ENCODE results near the gene HSD3B7.
"Not testable (repeated sequence)": the region's sequence is repeated elsewhere in the genome, so short reads cannot be mapped to it uniquely, and the experiment has no call there.

HSD3B7 gene

DNA sequence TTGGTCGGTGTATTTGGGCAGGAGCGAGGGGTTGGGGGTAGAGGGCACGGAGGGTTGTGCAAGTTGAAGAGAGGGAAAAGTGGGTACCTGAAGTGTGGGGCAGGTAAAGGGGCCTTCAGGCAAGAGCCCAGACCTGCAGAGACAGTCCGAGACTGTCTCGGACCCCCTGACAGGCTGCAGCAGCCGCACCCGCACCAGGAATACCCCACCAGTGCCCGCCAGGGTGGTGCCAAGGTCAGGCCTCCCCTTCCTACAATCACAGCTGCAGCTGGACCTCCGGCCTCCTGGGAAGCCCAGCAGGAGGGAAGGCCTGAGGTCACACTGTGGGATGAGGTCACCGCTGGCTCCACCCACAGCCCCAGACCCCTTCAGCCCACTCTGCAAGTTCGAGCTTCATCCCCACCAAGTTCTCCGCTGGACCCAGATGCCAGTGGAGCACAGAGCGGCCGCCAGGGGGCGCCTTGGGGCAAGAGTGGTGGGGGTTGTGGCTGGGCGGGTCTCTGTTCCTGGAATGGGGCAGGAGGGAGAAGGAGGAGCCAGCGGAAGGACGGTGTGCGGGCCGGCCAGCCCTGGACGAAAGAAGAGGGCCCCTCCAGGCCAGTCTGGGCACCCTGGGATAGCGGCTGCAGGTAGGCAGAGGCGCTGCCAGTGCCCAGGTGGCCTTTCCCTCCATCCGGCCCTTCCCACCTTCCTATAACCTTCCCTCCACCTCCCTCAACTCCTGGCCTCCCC, at the start of gene HSD3B7:
HSD3B7 (plus strand) TSS at position 539 of the 732 bp plus-strand sequence. CDS start 452 bp downstream, outside the sequence.
- peak; percentile 68 to 83 for DNase-seq

DNA sequence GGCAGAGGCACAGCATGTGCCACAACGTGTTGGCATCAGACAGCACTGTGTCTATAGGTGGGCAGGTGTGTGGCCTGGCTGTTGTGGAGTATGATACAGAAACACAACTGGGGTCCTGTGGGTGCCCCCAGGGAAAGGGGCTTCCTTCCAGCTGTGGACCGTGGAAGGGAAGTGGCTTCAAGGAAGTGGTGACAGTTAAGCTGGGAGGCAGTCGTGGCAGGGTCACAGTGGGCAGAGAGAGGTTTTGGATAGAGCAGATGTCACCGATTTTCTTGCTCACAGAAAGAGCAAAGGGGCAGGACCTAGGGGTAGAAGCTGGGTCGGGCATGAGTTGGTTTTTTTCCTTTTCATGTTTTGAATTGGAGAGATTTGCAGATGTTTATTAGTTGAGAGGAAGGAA, 47.3 kb upstream of the HSD3B7 start:
- DNase-seq = no peak

DNA sequence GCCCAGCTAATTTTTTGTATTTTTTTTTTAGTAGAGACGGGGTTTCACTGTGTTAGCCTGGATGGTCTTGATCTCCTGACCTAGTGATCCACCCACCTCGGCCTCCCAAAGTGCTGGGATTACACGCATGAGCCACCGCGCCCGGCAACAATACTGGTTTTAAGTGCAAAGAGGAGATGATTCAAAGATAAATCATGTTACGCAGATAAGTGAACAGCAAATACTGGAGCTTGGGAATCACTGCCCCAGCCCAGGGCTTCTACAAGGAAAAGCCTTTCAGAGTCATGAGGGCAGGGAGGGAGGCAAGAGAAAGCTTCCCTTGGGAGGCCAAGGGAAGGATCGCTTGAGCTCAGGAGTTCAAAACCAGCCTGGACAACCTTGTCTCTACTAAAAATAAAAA, 45.4 kb upstream of the HSD3B7 start:
- DNase-seq = not testable (repeated sequence)

DNA sequence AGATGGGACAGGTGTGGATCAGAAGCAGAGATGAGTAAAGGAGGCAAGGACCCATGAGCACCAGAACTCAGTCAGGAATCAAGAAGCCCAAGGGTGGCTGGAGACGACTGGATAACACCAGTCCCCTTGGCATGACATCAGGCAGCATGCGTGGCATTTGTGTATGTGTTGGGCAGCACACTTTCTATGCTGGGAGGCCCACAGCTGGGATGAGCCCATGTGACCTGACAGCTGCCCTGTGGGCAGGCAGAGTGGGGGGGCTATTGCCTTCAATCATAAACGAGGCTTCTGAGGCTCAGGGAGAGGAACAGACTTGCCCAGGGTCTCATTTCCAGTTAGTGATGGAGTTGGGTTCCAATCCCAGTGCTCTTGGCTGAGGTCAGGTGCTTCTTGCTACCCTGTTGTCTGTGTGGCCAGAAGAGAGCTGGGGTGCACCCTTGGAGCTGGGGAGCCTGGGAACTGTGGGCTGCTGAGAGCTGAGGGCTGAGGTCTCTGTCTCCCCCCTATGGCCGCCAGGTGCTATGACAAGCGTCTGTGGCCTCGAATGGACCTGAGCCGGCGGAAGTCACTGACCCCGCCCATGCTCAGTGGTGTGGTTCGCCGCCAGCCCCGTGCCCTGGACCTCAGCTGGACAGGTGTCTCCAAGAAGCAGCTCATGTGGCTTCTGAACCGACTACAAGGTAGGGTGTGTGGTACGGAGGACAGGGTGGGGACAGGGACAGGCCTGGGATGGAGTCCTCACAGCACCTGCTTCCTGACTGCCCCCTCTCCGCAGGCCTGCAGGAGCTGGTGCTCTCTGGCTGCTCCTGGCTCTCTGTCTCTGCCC, 43.2 kb upstream of the HSD3B7 start:
- DNase-seq = peak; percentile 52 to 63

DNA sequence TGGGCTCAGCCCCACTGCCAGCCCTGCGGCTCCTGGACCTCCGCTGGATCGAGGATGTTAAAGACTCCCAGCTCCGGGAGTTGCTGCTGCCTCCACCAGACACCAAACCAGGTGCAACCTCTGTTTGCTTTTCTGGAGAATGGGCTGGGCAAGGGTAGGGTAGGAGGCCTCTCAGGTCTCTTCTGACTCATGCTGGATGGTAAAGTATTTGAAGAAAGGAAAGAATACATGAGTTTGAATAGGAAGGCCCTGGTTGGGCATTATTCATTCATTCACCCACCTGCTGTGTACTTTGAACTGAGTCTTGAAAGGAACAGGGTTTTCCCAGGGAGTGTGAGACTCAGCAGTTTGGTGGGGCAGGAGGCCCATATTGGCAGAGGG, 42.6 kb upstream of the HSD3B7 start:
- no peak for DNase-seq

DNA sequence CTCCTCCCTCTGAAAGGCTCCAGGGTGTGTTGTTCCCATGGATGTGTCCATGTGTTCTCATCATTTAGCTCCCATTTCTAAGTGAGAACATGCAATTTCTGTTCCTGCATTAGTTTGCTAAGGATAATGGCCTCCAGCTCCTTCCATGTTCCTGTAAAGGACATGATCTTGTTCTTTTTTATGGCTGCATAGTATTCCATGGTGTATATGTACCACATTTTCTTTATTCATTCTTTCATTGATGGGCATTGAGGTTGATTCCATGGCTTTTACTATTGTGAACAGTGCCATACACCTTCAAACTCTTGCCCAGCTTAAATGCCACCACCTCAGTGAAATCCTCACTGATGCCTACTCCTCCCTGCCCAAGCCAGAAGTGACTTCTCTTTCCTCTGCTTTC, 40.7 kb upstream of the HSD3B7 start:
- no peak for DNase-seq

DNA sequence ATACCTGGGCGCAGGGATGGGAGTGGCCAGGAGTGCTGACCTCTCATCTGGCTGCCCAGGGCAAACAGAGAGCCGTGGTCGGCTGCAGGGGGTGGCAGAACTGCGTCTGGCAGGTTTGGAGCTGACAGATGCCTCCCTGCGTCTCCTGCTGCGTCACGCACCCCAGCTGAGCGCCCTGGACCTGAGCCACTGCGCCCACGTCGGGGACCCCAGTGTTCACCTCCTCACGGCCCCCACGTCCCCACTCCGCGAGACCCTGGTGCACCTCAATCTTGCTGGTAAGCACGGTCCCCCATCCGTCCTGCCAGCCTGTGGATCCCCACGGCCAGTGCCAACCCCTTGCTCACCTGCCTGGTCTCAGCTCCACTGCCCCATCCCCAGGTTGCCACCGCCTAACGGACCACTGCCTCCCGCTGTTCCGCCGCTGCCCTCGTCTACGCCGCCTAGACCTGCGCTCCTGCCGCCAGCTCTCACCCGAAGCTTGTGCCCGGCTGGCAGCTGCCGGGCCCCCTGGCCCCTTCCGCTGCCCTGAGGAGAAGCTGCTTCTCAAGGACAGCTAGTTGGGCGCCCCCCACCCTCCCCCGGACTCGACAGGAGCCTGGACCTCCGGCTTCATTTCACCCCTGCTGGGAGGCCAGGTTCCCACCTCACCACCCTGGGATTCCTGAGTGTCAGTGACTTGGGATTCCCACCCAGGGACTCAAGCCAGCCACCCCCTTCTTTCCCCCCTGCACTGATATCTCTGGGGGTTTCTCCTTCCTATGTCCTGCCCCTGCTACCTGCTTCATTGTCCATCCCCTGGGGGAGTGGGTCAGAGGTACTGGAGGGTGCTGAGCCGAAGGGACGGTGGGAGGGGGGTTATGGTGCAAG, 38.1 kb upstream of the HSD3B7 start:
- no peak for DNase-seq

DNA sequence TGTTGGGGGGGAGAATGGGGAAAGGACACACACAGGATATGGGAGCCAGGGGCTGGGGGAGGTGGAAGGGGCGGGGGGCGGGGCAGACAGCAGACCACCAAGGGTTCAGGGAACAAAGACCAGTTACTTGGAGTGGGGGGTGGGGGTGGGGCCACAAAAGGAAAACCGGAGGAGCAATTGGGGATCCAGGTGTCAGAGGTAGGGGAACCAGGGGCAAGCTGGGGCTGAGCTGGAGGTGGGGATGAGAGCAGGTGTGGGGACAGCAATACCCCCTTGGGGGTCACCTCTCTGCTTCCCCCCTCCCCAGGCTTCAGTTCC, 37.5 kb upstream of the HSD3B7 start:
- DNase-seq = no peak

DNA sequence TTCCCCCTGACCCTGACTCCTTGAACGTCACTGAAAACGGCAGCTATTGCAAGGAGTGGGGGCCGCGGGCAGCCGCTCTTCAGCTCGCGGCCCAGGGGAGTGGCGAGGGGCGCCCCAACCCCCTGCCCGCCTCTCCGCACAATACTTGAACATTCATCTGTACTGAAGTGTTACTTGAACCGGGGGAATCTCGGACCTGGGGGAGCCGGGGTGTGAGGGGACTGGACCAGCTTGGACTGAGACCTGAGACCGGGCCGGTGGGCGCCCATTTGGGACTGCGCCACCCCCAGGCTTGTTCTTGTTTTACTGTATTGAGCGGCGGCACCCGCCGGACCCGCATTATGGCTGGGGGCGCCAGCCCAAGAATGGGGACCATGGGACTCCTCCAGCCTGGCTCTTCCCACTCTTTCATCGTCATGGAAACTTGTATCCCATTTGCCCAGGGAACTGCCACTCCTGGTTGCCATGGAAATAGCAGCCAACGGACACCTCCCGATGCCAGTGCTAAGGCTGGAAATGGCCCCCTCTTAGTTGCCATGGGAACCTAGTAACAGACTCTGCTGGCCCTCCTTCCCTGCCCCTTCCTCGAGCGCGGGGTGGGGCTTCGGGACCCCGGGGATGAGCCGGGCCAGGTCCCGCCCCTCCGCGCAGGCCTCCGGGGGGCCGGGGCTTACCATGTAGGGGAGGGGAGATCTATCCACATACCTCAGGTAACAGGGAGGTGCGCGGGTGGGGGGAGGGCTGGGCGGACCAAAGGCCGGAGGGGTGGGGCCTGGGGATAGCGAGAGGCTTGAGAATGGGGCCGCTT, 36.9 kb upstream of the HSD3B7 start:
- DNase-seq = peak; percentile 88 to 94

DNA sequence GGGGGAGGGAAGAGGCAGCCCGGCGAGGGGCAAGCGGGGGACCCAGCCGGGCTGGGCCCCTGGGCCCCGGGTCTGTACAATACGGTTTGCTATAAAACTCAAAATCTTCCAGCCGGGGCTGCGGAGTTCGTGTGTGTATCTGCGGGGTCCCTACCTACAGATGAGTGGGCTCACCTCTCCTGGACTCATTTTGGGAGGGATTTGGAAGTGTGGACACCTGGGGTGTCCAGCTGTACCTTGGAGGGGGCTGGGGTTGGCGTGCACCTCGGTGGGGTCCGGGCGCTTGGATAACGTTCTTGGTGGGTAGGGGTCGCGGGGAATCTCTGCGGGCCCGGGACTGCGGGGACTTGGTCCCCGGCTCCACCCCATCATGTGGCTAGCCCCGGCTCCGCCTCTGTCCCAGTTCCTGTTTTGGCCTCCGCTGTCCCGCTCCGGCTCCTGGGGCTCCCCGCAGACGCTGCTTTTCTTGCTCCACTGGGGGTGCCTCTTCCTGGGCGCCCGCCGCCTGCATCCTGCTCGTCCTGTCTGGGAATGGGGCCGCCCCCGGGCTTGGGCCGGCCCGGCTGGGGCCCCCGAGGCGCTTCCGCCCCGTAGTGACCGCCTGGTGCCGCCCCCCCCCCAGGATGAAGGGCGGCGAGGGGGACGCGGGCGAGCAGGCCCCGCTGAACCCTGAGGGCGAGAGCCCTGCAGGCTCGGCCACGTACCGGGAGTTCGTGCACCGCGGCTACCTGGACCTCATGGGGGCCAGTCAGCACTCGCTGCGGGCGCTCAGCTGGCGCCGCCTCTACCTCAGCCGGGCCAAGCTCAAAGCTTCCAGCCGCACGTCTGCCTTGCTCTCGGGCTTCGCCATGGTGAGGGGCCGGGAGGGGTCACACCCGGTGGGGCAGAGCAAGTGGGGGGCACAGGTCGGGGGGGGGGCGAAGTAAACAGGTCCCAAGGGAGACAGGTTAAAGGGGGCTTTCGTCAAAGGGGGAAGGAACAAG, 36.0 kb upstream of the HSD3B7 start, which contains the start of gene ORAI3:
ORAI3 (plus strand) TSS at position 402 of the 983 bp plus-strand sequence; CDS start at position 624, 222 bp downstream.
- DNase-seq = peak in 1 of 2 experiments; percentile 44

DNA sequence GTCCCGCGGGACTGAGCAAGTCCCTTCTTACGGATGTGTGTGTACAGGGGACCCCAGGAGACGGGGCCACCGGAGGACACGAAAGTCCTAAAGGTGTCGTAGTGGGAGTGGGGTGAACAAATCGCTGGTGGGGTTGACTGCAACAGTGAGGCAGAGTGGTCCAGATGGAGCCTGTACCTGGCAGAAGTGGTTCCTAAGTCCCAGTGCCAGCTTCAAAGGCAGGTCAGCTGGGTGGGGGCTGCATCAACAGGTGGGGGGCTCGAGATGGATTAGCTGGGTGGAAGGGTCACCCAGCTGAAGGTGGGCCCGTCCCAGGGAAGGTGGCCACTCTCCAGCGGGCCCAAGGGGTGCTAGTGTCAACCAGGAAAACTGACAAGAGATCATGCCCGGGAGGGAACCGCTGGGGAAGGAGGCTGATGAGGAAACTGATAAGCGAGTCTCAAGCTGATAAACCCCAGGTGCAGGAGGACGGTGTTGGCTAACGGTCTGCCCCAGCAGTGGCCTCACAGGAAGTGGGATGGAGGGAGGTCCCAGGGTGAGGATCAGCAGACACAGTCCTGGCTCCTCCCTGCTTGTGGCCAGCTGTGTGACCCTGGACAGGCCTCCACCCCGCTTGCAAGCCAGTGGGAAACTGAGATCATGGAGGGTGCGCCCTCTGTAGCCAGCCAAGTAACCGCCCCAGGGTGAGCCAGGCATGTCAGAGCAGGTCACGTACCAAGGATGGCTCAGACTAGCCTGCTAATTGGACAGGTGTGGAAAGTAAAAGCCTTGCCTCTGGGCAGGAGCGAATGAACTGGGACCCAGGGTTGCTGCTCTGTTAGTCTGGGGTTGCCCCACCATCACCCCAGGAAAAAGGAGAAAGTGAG, 35.1 kb upstream of the HSD3B7 start:
- no peak for DNase-seq

DNA sequence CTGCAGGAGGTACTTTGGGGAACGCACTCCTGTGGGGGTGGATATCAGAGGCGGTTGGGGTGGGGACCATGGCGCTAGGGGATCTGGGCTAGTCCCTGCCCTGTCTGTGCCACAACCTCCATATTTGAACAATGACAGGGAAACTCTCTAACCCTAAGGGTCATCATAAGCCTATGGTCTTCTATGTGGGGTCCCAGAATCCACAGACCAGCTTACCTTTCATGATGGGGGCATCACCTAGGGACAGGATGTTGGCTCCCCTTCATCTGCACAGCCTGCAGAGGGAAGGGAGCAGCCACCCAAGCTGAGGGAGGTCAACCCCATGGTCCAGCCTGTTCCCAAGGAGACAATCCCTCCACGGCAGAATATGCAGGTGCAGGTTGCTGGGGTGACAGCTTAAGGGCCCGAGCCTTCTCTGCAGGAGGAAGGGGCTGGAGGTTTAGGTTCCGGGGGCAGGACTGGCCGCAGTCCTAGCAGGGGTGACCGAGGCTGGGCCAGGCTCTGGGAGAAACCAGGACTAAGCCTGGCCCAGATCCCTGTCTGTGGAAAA, 34.4 kb upstream of the HSD3B7 start:
- DNase-seq = no peak

DNA sequence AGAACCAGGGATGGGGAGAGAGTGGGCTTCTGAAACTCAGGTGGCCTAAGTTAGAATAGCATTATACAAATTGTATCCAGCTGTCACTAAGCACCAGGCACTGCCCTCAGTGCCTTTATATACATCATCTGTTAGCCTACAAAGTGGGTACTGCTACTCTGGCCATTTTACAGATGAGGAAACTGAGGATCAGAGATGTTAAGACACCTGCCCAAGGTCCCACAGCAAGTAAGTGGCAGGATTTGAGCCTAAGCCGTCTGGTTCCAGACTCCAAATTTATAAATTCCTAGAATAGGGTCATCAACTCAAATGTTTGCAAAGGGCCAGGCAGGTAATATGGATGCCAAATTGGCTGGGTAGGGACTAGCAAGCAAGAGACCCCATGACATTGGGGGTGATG, 33.8 kb upstream of the HSD3B7 start:
- no peak for DNase-seq

DNA sequence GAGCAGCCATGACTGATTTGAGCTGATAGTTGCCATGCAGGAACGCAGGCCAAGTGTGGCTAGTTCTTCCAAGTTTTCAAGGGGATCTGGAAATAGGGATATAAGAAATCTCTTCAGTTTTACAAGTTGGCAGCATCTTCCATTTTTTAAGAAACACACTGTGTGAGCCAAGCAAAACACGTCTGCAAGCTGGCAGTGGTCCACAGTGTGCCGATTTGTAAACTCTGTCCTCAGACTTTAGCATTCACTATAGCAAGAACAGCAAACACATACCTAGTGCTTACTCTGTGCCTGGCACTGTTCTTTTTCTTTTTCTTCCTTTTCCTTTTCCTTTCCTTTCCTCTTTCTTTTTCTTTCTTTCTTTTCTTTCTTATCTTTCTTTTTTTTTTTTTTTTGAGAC, 33.3 kb upstream of the HSD3B7 start:
- DNase-seq = no peak

DNA sequence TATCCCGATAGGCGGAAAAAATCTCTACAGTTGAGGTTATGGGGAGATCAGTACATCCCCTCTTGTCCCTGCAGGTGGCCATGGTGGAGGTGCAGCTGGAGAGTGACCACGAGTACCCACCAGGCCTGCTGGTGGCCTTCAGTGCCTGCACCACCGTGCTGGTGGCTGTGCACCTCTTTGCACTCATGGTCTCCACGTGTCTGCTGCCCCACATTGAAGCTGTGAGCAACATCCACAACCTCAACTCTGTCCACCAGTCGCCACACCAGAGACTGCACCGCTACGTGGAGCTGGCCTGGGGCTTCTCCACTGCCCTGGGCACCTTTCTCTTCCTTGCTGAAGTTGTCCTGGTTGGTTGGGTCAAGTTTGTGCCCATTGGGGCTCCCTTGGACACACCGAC, 31.9 kb upstream of the HSD3B7 start:
- no peak for DNase-seq

DNA sequence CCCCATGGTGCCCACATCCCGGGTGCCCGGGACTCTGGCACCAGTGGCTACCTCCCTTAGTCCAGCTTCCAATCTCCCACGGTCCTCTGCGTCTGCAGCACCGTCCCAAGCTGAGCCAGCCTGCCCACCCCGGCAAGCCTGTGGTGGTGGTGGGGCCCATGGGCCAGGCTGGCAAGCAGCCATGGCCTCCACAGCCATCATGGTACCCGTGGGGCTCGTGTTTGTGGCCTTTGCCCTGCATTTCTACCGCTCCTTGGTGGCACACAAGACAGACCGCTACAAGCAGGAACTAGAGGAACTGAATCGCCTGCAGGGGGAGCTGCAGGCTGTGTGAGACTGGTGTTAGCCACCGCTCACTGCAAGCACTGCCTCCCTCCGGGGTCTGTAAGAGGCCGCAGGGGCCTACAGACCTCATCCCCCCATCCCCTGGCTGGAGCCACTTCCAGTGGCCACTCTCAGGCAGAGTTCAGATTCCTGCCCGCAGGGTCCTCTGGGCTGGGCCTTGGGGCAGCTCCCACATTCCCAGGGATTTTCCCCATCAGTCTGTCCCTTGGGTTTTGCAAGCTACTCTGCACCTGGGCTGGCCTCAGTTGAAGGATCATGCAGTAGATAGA, 31.4 kb upstream of the HSD3B7 start:
- peak; percentile 81 to 85 for DNase-seq

DNA sequence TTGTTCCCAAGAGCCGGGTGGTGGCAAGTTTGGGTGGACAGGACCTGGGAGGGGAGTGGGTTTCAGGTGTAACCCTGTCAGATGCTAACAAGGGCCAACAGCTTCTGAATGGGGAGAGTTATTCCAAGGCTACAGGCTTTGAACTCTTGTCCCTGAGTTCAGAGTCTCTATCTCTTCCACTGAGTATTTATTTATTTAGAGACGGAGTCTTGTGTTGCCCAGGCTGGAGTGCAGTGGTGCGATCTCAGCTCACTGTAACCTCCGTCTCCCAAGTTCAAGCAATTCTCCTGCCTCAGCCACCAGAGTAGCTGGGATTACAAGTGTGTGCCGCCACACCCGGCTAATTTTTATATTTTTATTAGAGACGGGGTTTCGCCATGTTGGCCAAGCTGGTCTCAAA, 30.0 kb upstream of the HSD3B7 start:
- DNase-seq = no peak

DNA sequence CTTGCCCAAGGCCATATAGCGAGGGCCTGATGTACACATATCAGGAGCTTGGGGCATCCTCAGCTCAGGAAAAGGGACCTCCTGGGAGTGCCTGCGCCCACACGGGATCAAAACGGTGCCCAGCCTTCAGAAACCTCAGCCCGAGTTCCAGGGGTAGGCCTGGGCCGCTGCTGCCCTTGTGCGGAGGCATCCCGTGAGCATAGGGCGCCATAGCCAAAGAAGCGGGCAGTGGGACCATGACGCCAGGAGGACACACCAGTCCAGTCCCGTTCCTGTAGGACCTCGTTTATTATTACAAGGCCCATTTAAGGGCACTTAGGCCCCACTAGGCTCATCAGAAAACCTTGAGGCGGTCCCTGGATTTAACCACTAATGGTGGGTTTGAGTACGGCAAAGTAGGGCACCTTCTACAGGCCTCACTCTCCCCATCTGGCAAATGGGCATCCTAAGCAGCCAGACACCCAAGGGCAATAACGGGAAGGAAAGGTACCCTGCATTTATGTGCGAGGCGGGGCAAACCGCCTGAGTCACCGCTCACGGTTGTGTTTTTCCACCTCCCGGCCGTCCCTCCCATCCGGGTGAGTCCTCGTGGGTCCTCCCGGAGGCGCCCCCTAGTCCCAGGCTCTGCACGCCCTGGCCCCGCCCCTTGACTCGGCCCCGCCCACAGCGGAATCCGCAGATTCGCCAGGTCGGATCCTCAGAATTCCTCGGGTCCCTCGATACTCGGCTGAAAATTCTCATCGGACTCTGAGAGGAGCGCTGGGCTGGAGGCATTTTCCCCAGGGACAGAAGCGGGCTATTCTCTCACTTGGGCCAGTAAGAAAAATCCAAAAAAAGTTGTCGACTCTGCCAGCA, 28.2 kb upstream of the HSD3B7 start:
- DNase-seq = peak; percentile 75 to 80
